AG04450 (cell line): ENCODE results near the gene TMEM131. TPM values are rescaled to one million over a fixed set of nuclear protein-coding genes. Genes with fewer than 3 reads are reported as not detected.

Source experiments
- CTCF ChIA-PET: fragments of 300-600, 350-600 bp; formaldehyde crosslinking; extraction: SDS; loops from one replicate; lab custom pipeline; 2022; ENCODE audit warnings: antibody characterized with exemption, inconsistent platforms; lab: Charles Lee
- POLR2A ChIA-PET: fragments of 350-600 bp; formaldehyde crosslinking; extraction: SDS; loops from one replicate; lab custom pipeline; 2021; ENCODE audit warnings: antibody characterized with exemption, inconsistent platforms; lab: Yijun Ruan, JAX
- DNase-seq: peaks from one replicate; pipeline ENCODE4 v3.0.0-alpha.2; 2011; ENCODE audit warnings: low read depth, low spot score
- H3K27ac ChIP-seq: one replicate; pipeline ENCODE4 v1.5.1; 2012; ENCODE audit warnings: low read depth, low read length, control low read depth
- H3K27me3 ChIP-seq: one replicate; pipeline ENCODE4 v1.6.0; 2012; ENCODE audit warnings: low read length; ENCODE audit not compliant: control insufficient read depth, insufficient read depth
- H3K4me3 ChIP-seq: 2 replicates; pipeline ENCODE4 v1.5.1; 2011; ENCODE audit warnings: mild to moderate bottlenecking, low read depth, low read length, control low read depth
- H3K9me3 ChIP-seq: 2 replicates; pipeline ENCODE4 v1.5.1; 2012; ENCODE audit warnings: low read length; ENCODE audit not compliant: control insufficient read depth, insufficient read depth
- CTCF ChIP-seq: IDR thresholded peaks from 2 replicates; pipeline ENCODE4 v1.5.1; 2011; ENCODE audit warnings: low read depth, low read length, control low read depth, inconsistent platforms
- polyA plus RNA-seq: library from polyadenylated mRNA; depleted of rRNA; stranded (reverse); fragments of >200 nt; gene quantifications from 2 replicates; pipeline ENCODE4 v1.2.3, GENCODE V29; 2011

The TMEM131 gene
- polyA plus RNA-seq, 1 experiment, result 24.4 TPM

DNA sequence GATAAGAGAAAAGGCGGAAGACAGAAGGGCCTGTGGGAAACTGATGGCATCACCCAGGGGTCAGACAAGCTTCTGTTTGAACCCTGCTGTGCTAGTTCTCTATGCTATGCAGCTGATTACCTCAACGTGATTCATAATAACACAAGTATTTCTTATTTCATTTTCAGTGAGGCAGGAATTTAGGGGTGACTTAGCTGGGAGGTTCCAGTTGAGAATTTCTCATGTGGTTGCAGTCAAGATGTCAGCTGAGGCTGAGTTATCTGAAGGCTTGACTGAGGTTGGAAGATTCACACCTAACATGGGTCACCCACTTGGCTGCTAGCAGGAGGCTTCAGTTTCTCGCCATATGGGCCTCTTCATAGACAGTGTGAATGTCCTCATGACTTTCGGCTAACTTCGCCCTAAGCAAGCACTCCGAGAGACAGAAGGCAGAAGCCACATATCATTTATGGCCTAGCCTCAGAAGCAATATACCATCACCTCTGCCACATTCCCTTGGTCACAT, 34.0 kb upstream of the TMEM131 start:
- TF ChIP-seq CTCF, result no peak
- POLR2A ChIA-PET, result no interaction called here
- no peak for DNase-seq
- Histone ChIP-seq H3K27me3 (peaks cover 6% of the 10 kb centered on the region), H3K4me3 (no peak overlapping the region), H3K9me3 (no peaks in the 10 kb centered on the region), H3K27ac (no peak overlapping the region)
- CTCF ChIA-PET, result no interaction called here

DNA sequence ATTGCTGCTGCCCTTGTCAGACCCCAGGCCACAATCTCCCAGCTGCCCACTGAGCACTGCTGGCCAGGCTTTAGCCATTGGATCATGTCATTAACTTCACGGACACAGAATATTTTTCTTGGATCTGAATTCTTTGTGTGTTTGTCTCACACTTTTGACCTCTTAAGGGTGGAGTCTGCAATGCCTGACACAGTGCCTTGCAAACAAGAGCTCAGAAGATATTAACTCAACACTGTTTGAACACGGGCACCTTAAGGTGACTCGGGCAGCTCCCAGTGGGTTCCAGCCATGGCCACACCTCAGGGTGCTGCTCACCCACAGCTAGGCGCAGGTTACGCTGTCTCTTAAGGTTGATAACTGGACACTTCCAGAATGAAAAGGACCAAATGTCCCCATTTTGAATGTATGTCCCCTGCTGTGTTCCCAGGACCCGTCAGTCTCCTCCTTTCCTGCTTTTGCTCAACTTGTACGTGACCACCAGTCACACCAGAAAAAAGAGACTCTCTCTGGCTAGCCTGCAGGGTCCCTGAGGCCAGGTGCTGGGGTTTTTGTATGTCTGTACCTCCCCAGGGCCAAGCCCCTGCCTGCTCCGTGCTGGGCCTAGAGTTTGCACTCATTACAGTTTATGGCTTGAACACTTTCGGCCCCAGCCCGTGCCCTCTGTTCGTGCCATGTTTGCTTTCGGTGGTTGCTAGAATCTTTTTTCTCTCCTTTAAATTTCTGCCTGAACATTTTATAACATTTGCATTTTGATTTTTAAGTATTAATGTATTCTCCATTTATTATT, 33.4 kb upstream of the TMEM131 start:
- CTCF ChIA-PET, result no interaction called here
- POLR2A ChIA-PET, result interaction anchor here (0.8 kb wide), 1 partner anchor 33 kb away, joined by 3 read pairs; no protein-coding TSS in a partner anchor
- peaks cover 5% of the 10 kb centered on the region for H3K27me3 ChIP-seq
- H3K27ac ChIP-seq, result no peak overlapping the region
- TF ChIP-seq CTCF, result no peak
- no peak for DNase-seq
- H3K9me3 ChIP-seq, result no peaks in the 10 kb centered on the region
- H3K4me3 ChIP-seq, result no peak overlapping the region

DNA sequence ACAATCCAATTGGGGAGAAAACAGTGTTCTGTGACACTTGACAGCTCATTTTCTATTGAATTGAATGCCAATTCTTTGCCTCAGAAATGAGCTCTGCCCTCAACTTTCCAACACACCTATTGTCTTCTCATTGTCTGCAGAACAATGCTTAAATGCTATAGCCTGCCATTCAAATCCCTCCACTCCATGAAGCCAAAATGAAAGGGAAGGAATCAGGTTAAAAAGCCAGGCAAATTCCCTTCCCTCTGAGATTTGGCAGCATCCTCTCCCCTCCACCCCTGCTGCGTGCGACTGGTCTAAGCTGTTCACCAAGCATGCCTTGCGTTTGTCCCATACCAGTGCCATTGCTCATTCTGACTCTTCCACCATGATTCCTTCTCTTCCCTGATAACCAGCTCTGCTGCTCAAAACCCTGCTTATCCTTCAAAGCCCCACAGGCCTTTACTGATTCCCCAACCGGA, 32.4 kb upstream of the TMEM131 start:
- Histone ChIP-seq H3K9me3 (no peaks in the 10 kb centered on the region), H3K27ac (no peak overlapping the region), H3K27me3 (no peaks in the 10 kb centered on the region), H3K4me3 (no peak overlapping the region)
- peak; percentile 10 for DNase-seq
- no peak for TF ChIP-seq CTCF
- CTCF ChIA-PET, result no interaction called here
- POLR2A ChIA-PET, result interaction anchor here (0.8 kb wide), 1 partner anchor 32 kb away, joined by 3 read pairs; no protein-coding TSS in a partner anchor

DNA sequence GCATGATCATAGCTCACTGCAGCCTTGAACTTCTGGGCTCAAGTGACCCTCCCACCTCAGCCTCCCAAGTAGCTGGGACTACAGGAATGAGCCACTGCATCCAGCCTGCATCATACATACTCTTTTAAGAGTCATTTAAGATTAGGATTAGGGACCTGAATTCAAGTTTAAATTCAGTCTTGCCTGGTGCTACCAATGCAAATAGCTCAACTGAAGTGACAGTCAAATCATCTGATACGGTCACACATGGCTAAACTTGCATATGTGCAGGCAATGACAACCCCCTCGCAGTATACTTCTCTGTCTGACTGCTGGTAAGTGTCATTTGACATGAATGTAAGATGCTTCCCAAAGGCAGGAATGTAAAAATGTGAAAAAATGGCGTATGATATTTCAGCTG, 31.8 kb upstream of the TMEM131 start:
- no peak for TF ChIP-seq CTCF
- no peak overlapping the region for H3K4me3 ChIP-seq
- no peaks in the 10 kb centered on the region for H3K9me3 ChIP-seq
- no peak overlapping the region for H3K27ac ChIP-seq
- ChIA-PET CTCF (no interaction called here), POLR2A (no interaction called here)
- no peaks in the 10 kb centered on the region for H3K27me3 ChIP-seq
- DNase-seq, result no peak

- no peak for TF ChIP-seq CTCF
- H3K27me3 ChIP-seq, result no peaks in the 10 kb centered on the region
- ChIA-PET CTCF (no interaction called here), POLR2A (no interaction called here)
- H3K27ac ChIP-seq, result no peak overlapping the region
- H3K4me3 ChIP-seq, result no peak overlapping the region
- H3K9me3 ChIP-seq, result no peaks in the 10 kb centered on the region
- DNase-seq, result no peak
These were observed 31.3 kb upstream of the TMEM131 start for GRCh38 chr2:98026927-98027522.
